Ectodermal cell (in vitro differentiated cells): ENCODE measurements around the gene LAS1L. TPM values are rescaled to one million over a fixed set of nuclear protein-coding genes. Genes with fewer than 3 reads are reported as not detected.
"Not testable (repeated sequence)": the region's sequence is repeated elsewhere in the genome, so short reads cannot be mapped to it uniquely, and the experiment has no call there.

Experiments
- H3K27ac ChIP-seq: 2 replicates; pipeline ENCODE4 v1.7.0; 2013; ENCODE audit warnings: mild to moderate bottlenecking, low read depth, low read length; ENCODE audit not compliant: insufficient read depth, poor library complexity, severe bottlenecking
- H3K27me3 ChIP-seq: 2 replicates; pipeline ENCODE4 v1.7.0; 2013; ENCODE audit warnings: mild to moderate bottlenecking, low read length; ENCODE audit not compliant: insufficient read depth, control insufficient read depth, poor library complexity, severe bottlenecking
- H3K36me3 ChIP-seq: one replicate; pipeline ENCODE4 v1.7.0; 2013; ENCODE audit warnings: low read length; ENCODE audit not compliant: control insufficient read depth, insufficient read depth
- H3K4me1 ChIP-seq: one replicate; pipeline ENCODE4 v1.7.0; 2013; ENCODE audit warnings: low read length; ENCODE audit not compliant: control insufficient read depth, insufficient read depth
- H3K4me3 ChIP-seq: 2 replicates; pipeline ENCODE4 v1.7.0; 2013; ENCODE audit warnings: low read depth, low read length, control low read depth; ENCODE audit not compliant: insufficient read depth
- H3K9me3 ChIP-seq: 2 replicates; pipeline ENCODE4 v1.7.0; 2013; ENCODE audit warnings: mild to moderate bottlenecking, low read length, moderate library complexity; ENCODE audit not compliant: control insufficient read depth
- WGBS, 2 experiments: methylation state at CpG; one replicate each; pipeline ENCODE4 v1.1.7; 2013; ENCODE audit warnings: missing lambda C conversion rate in 2 of 2; 5-methylcytosine and 5-hydroxymethylcytosine counted together
- polyA plus RNA-seq, 4 experiments: library from polyadenylated mRNA; stranded (reverse); fragments of 50-300 nt; gene quantifications; one replicate each; pipeline ENCODE4 v1.2.3, GENCODE V29; 2013

Gene LAS1L
- 65.7 TPM for polyA plus RNA-seq (2013, experiment 1 of 4)
- polyA plus RNA-seq (2013, experiment 2 of 4): 64.1 TPM
- 45.2 TPM for polyA plus RNA-seq (2013, experiment 3 of 4)
- polyA plus RNA-seq (2013, experiment 4 of 4): 50.2 TPM

DNA sequence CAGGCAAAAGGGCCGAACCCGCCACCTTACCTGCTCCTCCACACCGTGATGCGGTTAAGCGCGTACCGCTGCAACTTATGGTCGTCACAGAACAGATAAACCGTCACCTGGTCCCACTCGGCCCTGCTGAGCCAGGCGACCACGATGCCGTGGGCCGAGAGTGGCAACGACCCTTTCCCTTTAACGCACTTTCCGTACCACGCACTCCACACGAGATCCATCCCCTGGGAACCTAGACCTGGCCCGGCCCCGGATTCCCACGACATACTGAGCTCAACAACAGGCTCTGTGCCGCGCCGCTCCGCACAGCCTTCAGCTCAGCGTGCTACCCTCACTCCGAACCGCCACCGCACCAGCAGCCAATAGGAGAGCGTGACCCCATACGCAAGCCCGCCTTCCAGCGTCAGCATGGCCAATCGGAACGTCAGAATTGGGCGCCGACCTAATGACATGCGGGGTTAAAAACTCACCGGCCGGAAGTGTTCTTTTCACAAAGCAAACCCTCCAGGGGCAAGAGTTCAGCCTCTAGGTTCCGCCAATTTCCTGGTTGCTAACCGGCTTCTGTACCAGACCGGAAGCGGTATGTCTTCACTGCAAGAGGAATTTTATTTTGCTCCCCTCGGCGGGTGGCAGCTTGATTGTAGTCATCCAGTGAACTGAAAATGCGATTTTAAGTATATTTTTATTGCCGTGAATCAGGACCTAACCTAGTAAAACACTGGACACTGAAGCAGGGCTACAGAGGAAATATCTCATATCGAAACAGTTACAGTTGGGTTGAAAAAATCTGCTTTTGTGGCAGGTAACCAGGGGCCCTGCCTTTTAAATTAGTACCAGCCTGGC is at the start of gene LAS1L:
LAS1L (minus strand) TSS at position 338 of the 843 bp plus-strand sequence; CDS start at position 266, 72 bp downstream.
- Histone ChIP-seq H3K27me3 (no peaks in the 10 kb centered on the region), H3K4me3 (peak within 1 kb of the TSS; percentile 64), H3K9me3 (no peaks in the 10 kb centered on the region), H3K36me3 (peaks cover 2% of the 10 kb centered on the region), H3K4me1 (no peaks in the 10 kb centered on the region), H3K27ac (no peak within 1 kb of the TSS)
- WGBS, 2 experiments: 3% methylated on average over 50 of the region's 50 CpGs

DNA sequence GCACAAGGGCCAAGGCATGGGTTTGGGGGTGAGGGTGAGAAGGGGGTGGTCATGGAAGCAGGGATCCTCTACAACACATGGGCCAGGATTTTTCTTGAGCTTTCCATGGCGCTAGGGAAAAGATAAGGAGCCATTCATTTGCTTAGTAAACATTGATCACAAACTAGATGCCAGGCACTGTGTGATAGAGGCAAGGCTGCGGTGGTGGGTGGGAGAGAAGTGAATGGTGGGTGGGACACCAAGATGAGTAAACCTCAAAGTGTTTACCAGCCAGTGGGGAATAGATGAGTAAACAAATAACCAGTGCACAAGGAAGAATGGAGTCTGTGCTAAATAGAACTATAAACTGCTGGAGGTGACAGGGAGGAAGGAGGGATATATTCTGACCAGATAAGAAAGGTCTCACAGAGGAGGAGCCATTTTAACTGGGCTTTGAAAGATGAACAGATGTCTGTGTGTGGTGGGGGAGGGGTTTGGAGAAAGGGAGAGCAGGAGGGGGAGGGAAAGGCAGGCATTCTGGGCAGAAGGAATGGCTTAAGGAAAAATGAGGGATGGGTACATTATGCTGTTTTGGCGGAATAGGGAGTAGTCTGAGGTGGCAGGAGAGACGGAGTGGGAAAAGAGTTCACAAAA is 48.0 kb upstream of the LAS1L start:
- 79 to 84% methylated on average over 4 of the region's 4 CpGs for WGBS, 2 experiments
- Histone ChIP-seq H3K4me3 (no peak overlapping the region), H3K27me3 (no peaks in the 10 kb centered on the region), H3K27ac (no peak overlapping the region), H3K36me3 (no peaks in the 10 kb centered on the region), H3K9me3 (no peaks in the 10 kb centered on the region), H3K4me1 (no peaks in the 10 kb centered on the region)

DNA sequence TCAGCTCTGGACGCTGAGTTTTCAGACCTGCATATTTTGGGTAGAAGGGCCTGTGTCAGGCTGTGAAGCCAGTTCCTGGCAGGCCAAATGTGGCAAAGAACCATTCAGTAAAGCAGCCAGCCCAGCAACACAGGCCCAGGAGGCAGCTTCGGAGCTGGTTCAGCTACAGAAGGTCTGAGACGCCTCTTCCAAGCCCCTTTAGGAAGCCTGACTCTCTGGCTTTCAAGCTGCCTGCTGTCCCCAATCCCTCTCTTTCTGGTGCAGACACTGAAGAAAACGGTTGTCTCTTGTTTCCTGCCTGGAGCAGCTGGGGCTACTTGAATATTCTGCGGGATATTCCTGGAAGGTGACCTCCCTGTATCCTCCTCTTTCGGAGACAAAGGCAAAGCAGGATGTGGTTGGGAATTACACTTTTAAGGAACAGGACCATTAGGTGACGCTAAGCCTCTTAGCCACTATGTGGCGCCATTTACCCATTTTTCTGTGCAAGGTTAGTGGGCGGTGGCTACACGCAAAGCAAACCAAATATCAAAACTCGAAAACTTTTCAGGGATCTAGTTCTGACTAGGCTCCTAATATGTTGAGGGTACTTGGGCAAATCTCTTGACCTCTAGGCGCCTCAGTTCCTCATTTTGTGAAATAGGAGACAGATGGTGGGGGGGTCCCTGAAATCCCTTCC is 47.2 kb upstream of the LAS1L start:
- Histone ChIP-seq H3K27me3 (no peaks in the 10 kb centered on the region), H3K27ac (no peak overlapping the region), H3K36me3 (no peaks in the 10 kb centered on the region), H3K4me1 (no peaks in the 10 kb centered on the region), H3K9me3 (no peaks in the 10 kb centered on the region), H3K4me3 (no peak overlapping the region)
- 25 to 27% methylated on average over 12 of the region's 12 CpGs for WGBS, 2 experiments

DNA sequence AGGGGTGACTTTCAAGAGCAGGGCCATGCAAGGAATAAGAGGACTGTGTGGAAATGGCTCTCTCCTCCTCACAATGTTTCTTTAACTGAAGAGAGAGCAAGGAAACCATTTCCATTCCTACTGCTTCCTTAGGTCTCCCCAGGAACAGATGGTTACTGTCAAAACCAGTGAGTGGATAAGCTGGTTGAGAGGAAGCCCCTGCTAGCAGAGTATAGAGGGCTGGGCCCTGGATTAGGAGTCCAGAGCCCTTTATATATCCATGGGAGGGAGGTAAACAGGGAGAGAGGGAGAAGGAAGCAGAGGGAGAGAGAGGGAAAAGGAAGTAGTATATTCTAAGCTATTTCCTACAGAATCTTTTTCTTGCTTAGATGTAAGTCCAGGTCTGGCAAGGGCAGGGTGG is 43.8 kb upstream of the LAS1L start:
- Histone ChIP-seq H3K36me3 (no peaks in the 10 kb centered on the region), H3K9me3 (no peaks in the 10 kb centered on the region), H3K4me1 (no peaks in the 10 kb centered on the region), H3K27me3 (no peaks in the 10 kb centered on the region), H3K27ac (no peak overlapping the region), H3K4me3 (no peak overlapping the region)

DNA sequence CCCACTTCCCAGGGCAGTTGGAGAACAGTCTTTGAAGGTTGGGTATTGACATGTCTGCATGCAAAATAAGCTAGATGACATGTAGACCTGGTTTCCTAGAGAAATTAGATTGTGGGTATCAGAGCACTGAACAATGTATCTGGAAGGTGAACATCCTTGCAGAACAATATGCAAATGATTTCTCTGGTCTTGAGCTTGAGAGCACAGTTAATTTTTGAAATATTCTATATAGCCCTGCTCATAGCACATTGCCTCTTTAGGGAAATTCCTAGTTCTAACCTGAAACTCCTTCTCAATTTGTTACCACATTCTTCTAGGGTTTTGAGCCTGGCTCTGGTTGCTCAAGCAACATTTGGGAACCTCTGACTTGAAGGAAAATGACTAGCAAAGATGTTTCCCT is 41.6 kb upstream of the LAS1L start:
- Histone ChIP-seq H3K27me3 (no peaks in the 10 kb centered on the region), H3K36me3 (no peaks in the 10 kb centered on the region)

DNA sequence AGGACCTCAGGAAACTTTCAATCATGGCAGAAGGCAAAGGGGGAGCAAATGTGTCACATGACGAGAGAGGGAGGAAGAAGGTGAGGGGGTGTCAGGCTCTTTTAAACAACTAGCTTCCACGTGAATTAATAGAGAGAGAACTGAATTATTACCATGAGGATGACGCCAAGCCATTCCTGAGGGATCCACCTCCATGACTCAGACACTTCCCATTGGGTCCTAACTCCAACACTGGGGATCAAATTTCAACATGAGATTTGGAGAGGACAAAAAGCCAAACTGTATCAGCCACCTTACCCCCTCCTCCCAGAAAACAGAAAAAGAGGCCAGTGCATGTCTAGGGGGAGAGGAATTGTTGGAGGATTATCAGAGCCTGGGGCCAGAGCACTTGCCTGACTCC is 40.4 kb upstream of the LAS1L start:
- 86 to 93% methylated on average over 3 of the region's 3 CpGs for WGBS, 2 experiments
- no peak overlapping the region for H3K4me3 ChIP-seq
- no peaks in the 10 kb centered on the region for H3K4me1 ChIP-seq
- no peaks in the 10 kb centered on the region for H3K9me3 ChIP-seq
- no peaks in the 10 kb centered on the region for H3K27me3 ChIP-seq
- H3K27ac ChIP-seq: no peak overlapping the region
- H3K36me3 ChIP-seq: no peaks in the 10 kb centered on the region

More for the DNA sequence above, 41.6 kb upstream of the LAS1L start:
- Histone ChIP-seq H3K9me3 (no peaks in the 10 kb centered on the region), H3K27ac (no peak overlapping the region), H3K4me3 (no peak overlapping the region), H3K4me1 (no peaks in the 10 kb centered on the region)

DNA sequence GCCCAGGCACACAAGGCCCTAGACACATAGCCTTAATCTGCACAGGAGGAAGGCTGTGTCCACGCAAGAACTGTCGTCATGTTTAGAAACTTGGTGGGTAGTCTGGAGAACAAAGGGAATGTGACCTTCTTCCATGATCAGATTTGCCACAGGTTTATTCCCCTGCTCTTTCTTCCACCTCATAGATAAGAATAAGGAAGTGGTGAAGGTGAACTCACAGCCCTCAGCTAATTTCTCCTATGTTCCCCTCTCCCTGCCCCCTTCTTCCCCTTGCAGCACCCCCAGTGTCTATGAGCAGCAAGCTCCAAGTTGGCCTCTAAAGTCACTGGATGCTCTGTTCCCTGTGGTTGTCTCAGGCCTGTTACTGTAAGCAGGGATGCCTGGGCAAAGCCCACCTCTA is 39.8 kb upstream of the LAS1L start:
- Histone ChIP-seq H3K27ac (no peak overlapping the region), H3K4me3 (no peak overlapping the region), H3K4me1 (no peaks in the 10 kb centered on the region), H3K9me3 (no peaks in the 10 kb centered on the region), H3K27me3 (no peaks in the 10 kb centered on the region), H3K36me3 (no peaks in the 10 kb centered on the region)
- 95 to 100% methylated on average over 2 of the region's 2 CpGs for WGBS, 2 experiments

DNA sequence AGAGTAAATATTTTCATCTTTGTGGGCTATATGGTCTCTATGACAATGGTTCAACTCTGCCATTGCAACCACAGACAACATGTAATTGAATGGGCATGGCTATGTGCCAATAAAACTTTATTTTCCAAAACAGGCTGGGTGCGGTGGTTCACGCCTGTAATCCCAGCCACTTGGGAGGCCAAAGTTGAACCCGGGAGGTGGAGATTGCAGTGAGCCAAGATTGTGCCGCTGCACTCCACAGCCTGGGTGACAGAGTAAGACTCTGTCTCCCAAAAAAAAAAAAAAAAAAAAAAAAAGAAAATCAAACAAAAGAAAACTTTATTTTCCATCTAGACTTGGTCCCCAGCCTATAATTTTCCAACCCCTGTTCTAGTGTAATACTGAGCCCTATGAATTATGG is 38.4 kb upstream of the LAS1L start:
- 90 to 96% methylated on average over 4 of the region's 4 CpGs for WGBS, 2 experiments
- H3K9me3 ChIP-seq: no peaks in the 10 kb centered on the region

DNA sequence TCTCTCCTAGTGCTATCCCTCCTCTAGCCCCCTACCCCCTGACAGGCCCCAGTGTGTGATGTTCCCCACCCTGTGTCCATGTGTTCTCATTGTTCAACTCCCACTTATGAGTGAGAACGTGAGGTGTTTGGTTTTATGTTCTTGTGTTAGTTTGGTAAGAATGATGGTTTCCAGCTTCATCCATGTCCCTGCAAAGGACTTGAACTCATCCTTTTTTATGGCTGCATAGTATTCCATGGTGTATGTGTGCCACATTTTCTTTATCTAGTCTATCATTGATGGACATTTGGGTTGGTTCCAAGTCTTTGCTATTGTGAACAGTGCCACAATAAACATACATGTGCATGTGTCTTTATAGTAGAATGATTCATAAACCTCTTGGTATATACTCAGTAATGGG is 28.3 kb upstream of the LAS1L start:
- H3K4me3 ChIP-seq, H3K36me3 ChIP-seq, H3K9me3 ChIP-seq, H3K4me1 ChIP-seq, H3K27ac ChIP-seq, H3K27me3 ChIP-seq: not testable (repeated sequence)
- 88 to 89% methylated on average over 1 of the region's 1 CpG for WGBS, 2 experiments

More for the DNA sequence above, 38.4 kb upstream of the LAS1L start:
- no peaks in the 10 kb centered on the region for H3K4me1 ChIP-seq
- no peak overlapping the region for H3K27ac ChIP-seq
- no peaks in the 10 kb centered on the region for H3K27me3 ChIP-seq
- H3K4me3 ChIP-seq: no peak overlapping the region
- no peaks in the 10 kb centered on the region for H3K36me3 ChIP-seq
